Suprapubic skin (tissue), 3 donors: ENCODE data around the gene WWOX.

ENCODE experiments used
- EP300 ChIP-seq: sonication (generic); formaldehyde crosslinking; IDR thresholded peaks from one replicate; pipeline ENCODE4 v1.6.1; 2017; ENCODE audit warnings: antibody characterized with exemption
- POLR2A ChIP-seq, 2 donors: fragments of 450-650 bp; IDR thresholded peaks; one replicate each; pipeline ENCODE4 v1.6.1; 2017; ENCODE audit warnings: antibody characterized with exemption in 2 of 2, mild to moderate bottlenecking in 2 of 2, moderate library complexity in 2 of 2
- TF ChIP-seq, protein P1 (sequence below), 2 donors: fragments of 200-600 bp in 1 of 2; fragments of 450-650 bp in 1 of 2; sonication (generic) in 1 of 2; IDR thresholded peaks; one replicate each; pipeline ENCODE4 v1.5.1; 2016 to 2019; ENCODE audit warnings: antibody characterized with exemption in 2 of 2, mild to moderate bottlenecking in 1 of 2, moderate library complexity in 1 of 2

DNA sequence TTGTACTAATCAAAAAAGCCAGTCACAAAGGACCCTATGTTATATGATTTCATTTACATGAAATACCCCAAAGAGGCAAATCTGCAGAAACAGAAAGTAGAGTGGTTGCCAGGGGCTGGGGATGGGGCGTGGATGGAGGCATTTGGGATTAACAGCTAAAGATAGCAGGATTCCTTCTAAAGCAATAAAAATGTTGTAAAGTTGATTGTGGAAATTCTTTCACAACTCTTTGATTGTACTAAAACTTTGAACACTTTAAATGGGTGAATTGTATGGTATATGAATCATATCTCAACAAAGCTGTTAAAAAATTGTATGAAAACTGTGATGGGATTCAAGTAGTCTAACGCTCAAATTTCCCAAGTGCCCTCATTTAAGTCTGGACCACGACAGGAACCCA is 870.3 kb downstream of the WWOX start:
- no peak for TF ChIP-seq EP300
- no peak for TF ChIP-seq POLR2A (IDR thresholded peaks at IDR 0.05)
- TF ChIP-seq, protein P1, sequence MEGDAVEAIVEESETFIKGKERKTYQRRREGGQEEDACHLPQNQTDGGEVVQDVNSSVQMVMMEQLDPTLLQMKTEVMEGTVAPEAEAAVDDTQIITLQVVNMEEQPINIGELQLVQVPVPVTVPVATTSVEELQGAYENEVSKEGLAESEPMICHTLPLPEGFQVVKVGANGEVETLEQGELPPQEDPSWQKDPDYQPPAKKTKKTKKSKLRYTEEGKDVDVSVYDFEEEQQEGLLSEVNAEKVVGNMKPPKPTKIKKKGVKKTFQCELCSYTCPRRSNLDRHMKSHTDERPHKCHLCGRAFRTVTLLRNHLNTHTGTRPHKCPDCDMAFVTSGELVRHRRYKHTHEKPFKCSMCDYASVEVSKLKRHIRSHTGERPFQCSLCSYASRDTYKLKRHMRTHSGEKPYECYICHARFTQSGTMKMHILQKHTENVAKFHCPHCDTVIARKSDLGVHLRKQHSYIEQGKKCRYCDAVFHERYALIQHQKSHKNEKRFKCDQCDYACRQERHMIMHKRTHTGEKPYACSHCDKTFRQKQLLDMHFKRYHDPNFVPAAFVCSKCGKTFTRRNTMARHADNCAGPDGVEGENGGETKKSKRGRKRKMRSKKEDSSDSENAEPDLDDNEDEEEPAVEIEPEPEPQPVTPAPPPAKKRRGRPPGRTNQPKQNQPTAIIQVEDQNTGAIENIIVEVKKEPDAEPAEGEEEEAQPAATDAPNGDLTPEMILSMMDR (IDR thresholded peaks at IDR 0.05): no peak
